GM21723 (cell line): ENCODE data around the gene CRLF3.
"Not testable (repeated sequence)": the region's sequence is repeated elsewhere in the genome, so short reads cannot be mapped to it uniquely, and the experiment has no call there.

Source experiments
- ATAC-seq: cut with Tn5 transposase; IDR thresholded peaks from one replicate; pipeline ENCODE4 v1.9.1; 2021; ENCODE audit warnings: mild to moderate bottlenecking, moderate library complexity; ENCODE audit not compliant: unreplicated experiment

CRLF3 gene, protein sequence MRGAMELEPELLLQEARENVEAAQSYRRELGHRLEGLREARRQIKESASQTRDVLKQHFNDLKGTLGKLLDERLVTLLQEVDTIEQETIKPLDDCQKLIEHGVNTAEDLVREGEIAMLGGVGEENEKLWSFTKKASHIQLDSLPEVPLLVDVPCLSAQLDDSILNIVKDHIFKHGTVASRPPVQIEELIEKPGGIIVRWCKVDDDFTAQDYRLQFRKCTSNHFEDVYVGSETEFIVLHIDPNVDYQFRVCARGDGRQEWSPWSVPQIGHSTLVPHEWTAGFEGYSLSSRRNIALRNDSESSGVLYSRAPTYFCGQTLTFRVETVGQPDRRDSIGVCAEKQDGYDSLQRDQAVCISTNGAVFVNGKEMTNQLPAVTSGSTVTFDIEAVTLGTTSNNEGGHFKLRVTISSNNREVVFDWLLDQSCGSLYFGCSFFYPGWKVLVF

DNA sequence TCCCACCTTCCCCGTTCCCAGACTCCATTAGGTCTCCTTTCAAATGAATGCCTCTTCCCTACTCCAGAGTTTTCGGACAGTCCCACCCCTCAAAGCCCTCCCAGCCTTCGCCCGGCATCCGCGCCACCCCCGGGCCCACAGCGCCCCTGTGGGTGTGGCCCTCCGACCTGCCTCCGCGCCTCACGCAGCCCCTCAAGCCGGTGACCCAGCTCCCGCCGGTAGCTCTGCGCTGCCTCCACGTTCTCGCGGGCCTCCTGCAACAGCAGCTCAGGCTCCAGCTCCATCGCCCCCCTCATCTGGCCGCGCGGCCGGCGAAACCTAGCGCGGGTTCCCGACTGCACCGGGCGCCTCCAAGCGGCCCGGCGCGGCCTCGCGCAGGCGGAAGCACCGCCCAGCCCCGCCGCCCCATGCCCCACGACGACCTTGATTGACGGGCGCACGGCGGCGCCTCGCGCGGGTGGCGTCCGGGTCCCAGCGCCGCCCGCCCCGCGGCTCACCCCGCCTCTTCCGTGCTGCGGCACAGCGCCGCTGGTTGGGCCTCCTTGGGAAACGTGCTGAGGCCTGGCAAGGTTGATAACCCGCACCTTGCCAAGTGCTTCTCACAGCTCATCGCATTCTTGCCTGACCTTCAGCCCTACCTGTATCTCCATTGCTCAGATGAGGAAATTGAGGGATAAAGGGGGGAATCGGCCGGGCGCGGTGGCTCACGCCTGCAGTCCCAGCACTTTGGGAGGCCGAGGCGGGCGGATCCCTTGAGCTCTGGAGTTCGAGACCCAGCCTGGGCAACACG is at the start of gene CRLF3:
TSS of gene CRLF3 (minus strand) at position 337 of the 790 bp plus-strand sequence. CDS start at position 296, 41 bp downstream.
- ATAC-seq: peak; percentile 80

DNA sequence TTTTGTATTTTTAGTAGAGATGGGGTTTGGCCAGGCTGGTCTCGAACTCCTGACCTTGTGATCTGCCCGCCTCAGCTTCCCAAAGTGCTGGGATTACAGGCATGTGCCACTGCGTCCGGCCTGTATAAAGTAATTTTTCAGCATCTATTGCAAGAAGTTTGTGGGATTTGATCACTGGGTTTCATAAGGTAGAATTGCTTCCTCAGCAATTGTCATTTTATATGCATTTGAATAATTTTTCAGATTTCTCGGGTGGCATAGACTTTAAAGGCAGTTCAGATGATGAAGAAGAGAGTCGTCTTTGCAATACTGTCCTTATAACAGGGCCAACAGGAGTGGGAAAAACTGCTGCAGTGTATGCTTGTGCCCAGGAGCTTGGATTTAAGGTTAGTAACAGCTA is 44.5 kb upstream of the CRLF3 start:
- no peak for ATAC-seq

DNA sequence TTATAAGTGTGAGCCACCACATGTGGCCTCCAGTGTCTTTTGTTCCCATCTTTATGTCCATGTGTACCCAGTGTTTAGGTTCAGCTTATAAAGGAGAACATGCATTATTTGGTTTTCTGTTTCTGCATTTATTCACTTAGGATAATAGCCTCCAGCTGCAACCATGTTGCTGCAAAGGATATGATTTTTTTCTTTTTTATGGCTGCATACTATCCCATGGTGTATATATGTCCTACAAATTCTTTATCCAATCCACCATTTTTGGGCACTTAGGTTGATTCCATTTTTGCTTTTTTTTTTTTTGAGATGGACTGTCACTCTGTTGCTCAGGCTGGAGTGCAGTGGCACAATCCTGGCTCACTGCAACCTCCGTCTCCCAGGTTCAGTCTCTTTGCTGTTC is 40.1 kb upstream of the CRLF3 start:
- ATAC-seq: no peak

DNA sequence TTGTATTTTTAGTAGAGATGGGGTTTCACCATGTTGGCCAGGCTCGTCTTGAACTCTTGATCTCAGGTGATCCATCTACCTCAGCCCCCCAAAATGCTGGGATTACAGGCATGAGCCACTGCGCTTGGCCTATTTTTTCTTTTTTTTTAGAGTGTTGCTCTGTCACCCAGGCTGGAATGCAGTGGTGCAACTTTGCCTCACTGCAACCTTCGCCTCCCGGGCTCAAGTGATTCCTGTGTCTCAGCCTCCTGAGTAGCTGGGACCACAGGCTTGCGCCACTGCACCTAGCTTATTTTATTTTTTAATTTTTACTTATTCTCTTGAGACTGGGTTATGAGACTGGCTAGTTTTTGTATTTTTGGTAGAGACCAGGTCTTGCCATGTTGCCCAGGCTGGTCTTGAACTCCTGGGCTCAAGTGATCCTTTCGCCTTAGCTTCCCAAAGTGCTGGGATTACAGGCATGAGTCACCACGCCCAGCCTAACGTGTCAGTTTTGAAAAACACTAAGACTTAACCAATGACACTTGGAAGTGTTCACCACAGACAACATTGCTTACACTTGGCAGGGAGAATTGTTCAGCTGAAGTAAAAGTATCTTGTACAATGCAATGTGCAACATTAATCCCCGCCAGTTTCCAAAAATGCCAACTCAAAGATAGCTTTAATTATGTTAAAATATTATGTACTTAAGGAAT is 34.2 kb upstream of the CRLF3 start:
- ATAC-seq: no peak

DNA sequence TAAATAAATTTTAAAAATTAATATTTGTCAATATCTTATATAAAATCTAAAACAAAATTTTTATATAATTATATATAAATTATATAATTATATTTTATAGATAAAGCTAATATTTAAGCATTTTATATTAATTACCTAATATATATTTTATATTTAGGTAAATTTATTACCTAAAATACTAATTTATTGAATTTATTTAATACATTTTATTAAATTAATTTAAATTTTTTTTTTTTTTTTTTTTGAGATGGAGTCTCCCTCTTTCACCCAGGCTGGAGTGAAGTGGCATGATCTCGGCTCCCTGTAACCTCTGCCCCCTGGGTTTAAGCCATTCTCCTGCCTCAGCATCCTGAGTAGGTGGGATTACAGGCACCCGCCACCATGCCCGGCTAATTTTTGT is 29.7 kb upstream of the CRLF3 start:
- ATAC-seq: no peak

DNA sequence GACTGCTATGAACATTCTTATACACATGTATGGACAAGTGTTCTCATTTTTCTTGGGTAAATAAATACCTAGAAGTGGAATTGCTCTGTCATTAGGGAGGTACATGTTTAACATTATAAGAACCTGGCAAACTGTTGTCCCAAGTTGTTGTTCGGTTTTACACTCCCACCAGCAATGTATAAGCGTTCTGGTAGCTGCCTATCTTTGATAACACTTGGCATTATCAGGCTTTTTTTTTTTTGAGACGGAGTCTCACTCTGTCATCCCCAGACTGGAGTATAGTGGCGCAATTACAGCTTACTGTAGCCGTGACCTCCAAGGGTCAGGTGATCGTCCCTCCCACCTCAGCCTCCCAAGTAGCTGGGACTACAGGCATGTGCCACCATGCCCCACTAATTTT is 23.5 kb upstream of the CRLF3 start:
- ATAC-seq: no peak

DNA sequence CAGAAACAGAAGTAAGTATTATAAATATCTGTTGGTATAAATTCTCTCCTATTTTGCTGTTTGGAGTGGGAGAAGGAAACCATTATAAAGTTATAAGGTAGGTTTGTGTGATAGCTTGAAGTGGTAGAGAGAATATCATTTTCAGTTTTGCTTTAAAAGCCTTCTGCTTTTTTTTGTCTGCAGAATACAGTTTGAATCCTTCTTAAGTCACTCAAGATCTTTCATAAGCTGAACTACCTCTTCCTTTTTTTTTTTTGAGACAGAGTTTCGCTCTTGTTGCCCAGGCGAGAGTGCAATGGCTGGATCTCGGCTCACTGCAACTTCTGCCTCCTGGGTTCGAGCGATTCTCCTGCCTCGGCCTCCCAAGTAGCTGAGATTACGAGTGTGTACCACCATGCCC is 16.3 kb upstream of the CRLF3 start:
- ATAC-seq: no peak

DNA sequence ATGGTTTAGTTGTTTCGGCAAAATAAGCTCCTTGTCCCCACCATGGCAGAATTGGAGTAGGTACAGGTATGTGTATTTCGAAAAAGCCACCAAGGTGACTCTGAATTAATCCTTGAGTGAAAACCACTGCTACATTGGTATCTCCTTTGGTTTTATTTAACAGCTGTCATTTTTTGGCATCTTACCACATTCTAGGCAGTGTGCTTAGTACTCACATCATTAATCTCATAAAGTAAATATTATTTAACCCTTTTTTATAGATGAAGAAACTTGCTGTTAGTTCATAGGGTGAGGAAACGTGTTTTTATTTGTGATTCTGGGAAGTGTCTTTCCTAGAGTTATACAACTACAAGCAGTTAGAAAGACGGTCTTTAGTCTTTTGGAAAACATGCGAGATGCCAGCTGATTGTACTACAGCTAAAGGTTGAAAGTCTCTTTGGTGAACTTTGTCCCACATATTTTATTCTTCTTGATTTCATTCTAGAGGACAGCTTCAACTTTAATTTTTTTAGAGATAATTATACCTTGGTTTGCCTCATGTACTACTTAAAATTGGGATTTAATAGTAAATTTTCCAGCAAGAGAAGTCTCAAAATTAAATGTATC is 13.8 kb upstream of the CRLF3 start:
- ATAC-seq: no peak

DNA sequence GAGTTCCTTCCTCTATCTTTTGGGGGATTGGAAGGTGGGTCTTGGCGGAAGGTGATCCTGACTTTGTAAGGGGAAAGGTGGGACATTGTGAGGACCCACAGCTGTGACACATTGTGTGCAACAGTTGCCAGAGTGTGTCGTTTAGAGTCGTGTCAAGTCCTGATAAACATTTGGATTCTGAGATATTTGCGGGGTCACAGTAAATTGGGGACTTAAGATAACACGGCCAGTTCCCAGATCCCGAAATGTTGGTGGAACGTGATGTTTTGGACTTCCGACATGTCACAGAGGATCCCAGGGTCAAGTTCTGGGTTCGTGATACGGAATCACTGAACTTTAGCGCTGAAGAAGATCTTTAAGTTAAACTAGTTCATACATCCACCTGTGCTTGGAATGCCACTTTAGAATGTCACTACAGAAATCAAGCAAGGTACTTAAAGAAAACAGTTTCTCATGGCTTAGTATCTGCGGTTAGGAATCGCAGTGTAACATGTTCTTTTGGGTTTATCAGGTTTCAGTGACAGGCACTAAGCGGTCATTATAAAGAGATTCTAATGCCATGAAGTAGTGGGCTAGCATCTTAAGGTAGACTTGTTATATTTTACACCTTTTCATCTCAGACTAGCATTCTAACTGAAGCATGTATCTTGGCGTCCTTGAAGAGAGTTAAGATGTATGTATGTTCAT is 8.1 kb upstream of the CRLF3 start:
- ATAC-seq: no peak

DNA sequence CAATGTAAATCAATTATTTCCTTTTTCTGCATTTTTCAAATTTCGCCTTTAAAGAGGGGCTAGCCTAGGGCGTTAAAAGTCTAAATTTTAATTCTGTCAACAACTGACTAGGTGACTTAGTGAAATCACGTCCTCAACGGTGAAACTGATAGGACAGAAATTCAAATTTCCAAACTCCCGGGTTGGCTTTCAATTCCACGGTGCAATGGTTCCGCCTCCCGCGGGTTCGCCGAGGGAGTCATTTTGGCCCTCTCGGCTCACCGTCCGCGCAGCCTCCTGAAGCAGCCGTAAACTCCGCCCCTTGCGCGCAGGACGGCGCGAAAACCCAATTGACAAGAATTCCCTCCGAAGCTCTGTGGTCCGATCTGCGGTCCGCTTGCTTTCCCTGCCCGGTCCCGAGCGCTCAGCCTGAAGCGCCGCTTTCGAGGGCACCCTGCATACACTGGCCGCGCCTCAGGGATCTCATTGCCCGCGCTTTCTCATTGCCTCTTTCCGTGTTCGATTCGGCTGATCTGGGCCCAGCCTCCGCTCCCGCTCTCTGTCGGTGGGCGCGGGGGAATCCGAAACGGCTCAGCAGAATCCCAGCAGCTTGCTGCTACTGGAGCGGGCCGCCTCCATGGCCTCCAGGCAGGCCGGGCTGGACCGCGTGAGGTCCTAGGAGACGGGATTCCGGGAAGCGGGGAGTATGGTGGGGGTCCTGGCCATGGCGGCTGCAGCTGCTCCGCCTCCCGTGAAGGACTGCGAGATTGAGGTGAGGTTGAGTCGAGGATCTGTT is 7.4 kb upstream of the CRLF3 start, which contains the start of gene ATAD5:
TSS of gene ATAD5 (plus strand) at position 304 of the 775 bp plus-strand sequence. CDS start at position 686, 382 bp downstream.
- ATAC-seq: peak; percentile 75

DNA sequence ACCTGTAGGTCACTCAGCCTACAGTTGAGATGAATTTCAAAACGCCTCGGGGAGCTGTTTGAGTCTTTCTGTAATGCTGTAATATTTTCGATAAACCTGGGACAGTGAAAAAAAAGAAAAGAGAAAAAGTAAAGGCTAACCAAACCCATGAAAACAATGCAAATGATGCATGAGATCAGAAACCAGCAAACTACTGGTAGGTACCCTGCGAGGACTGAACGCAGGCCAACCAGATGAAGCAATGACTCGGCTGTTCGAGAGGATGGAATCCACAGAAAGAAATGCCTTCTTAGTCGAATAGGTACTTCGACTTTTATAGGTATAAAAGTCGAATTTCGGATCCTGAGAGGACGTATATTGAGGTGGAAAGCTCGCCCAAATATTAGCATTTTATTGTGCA is 6.8 kb upstream of the CRLF3 start:
- ATAC-seq: no peak

DNA sequence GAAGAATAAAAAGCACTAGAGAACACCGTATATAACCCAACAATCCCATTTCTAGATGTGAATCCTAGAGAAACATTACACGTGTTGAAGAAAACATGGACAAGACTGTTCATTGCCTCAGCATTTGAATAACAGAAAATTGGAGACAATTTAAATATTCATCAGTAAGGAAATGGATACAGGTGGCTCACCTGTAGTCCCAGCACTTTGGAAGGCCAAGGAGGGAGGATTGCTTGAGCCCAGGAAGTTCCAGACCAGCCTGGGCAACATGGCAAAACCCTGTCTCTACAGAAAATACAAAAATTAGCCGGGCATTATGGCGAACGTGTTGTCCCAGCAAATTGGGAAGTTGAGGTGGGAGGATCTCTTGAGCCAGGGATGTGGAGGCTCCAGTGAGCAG is 4.5 kb upstream of the CRLF3 start:
- ATAC-seq: no peak

DNA sequence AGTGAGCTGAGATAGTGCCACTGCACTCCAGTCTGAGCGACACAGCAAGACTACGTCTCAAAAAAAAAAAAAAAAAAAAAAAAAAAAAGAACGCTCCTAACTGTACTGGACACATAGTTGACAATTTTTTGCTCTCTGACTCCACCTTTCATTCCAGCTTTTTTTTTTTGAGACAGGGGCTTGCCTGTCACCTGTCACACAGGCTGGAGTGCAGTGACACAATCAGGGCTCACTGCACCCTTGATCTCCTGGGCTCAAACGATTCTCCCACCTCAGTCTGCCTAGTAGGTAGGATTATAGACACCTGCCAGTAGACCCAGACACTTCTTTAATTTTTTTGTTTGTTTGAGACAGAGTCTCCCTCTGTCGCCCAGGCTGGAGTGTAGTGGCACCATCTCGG is 2.6 kb upstream of the CRLF3 start:
- no peak for ATAC-seq

DNA sequence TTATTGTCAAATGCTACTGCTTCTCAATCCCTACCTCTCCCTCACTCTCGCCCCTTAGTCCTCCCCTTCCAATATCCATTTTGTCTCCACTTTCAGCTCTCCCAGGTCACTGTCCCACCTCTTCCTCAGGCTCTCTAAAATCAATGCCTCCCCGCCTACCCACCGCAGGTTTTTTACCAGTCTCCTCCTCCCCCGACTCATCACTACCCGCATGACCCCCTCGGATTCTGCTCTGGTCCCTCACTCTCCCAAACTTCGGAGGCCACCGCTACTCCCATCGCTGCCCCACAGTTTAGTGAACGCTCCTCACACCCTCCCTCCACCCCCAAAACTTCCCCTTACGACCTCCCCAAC is 513 bp downstream of the CRLF3 start:
- ATAC-seq: no peak

DNA sequence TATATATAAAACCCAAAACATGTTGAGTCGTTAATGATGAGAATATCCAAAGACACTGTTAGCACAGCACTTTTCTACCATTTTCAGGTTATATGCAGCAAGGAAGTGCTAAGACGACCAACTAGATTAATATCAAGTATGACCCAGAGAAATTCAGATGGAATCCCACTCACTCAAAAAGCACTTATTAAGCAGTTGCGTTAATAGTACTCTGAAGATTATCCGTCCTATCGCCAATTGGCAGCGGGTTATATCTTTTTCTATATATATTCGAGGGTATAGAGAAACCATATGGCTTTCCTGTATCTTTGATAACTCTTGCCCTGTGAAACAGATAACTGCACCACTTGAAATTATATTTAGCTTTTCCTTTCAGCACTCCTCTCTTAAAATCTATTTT is 1.1 kb downstream of the CRLF3 start:
- ATAC-seq: no peak

DNA sequence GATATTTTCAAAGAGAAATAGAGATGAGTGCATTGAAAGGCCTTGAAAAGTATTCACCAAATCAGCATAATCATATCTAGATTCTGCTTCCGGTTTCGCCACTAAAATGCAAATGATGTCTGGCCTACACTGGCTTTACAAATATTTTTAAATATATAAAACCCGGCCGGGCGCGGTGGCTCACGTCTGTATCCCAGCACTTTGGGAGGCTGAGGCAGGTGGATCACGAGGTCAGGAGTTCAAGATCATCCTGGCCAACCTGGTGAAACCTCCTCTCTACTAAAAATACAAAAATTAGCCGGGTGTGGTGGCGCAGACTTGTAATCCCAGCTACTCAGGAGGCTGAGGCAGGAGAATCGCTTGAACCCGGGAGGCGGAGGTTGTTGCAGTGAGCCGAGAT is 1.6 kb downstream of the CRLF3 start:
- ATAC-seq: not testable (repeated sequence)

DNA sequence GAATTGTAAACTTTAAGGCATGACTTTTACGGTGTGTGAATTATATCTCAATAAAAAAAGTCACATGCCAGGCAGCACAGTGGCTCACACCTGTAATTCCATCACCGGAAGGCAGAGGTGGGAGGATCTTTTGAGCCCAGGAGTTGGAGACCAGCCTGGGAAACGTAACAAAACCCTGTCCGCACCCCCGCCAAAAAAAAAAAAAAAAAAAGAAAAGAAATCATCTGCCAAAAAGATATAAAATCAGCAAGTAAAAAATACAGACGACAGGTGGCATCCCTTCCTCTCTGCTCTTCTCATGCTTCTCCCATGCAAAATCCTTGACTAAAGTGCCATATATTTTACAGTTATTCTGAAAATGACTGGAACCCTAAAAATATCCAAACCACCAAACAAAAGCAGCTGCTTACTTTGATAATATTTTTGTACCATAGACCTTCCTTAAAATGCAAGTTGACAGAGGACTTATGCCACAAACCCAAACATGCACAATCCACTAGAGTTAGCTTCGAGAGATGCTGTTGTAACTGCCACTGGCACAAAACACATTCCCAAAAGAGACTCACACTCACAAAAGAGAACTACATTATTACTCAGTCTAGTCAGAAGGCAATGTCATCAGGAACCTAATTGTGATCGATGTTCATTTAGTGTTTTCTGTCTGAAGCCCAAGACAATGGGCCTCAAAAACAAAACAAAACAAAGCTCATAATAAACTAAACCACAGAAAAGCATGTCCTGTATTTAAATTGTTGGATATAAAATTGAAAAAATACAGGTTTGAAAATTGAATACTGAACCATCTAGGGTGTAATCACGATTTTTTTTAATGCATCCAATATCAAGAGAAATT is 2.4 kb downstream of the CRLF3 start:
- no peak for ATAC-seq

DNA sequence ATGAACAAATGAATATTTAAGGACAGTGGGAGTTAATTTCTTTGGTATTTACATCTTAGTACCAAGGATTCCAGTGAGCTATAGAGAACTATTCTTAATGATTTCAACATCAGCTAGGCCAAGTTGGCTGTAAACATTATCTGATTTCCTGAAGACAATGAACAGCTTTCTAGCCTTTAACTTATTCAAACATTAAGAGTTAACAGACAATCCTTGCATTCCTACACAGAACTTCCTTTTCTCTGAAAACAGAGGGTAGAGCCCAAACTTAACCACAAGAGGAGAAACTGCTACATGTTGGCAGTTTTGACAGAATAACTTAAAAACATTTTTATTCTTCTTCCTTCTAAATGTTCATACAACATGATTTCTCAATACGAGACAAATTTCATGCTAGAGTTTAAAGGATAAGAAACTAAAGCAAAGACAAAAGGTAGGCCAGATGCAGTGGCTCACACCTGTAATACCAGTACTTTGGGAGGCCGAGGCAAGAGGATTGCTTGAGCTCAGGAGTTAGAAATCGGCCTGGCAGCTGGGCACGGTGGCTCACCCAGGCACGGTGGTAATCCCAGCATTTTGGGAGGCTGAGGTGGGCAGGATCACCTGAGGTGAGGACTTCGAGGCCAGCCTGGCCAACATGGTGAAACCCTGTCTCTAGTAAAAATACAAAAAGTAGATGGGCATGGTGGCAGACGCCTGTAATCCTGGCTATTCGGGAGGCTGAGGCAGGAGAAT is 4.4 kb downstream of the CRLF3 start:
- no peak for ATAC-seq
